Measurements from ENCODE around the gene NOTCH1. TPM values are rescaled to one million over a fixed set of nuclear protein-coding genes. Genes with fewer than 3 reads are reported as not detected.

Gene NOTCH1
- total RNA-seq, 1 experiment from 2014 or later: 23.3 TPM

- DNase-seq (ENCODE audit: low spot score): peak; percentile 94
Observed at GRCh38 chr9:136485049-136486045, 60.5 kb downstream of the NOTCH1 start.

GRCh38 chr9:136484153-136485048 lies 61.4 kb downstream of the NOTCH1 start:
- DNase-seq (ENCODE audit: low spot score): no peak

GRCh38 chr9:136483589-136484152 lies 62.2 kb downstream of the NOTCH1 start:
- DNase-seq (ENCODE audit: low spot score): peak; percentile 91

GRCh38 chr9:136482793-136483588 lies 62.9 kb downstream of the NOTCH1 start, which contains the start of gene SEC16A:
TSS of gene SEC16A (minus strand) at chr9:136483040. CDS start at chr9:136477615, 5,425 bp downstream.
- DNase-seq (ENCODE audit: low spot score): peak; percentile 97

GRCh38 chr9:136482046-136482792 lies 63.6 kb downstream of the NOTCH1 start:
- DNase-seq (ENCODE audit: low spot score): peak; percentile 63

GRCh38 chr9:136481558-136481957 lies 64.3 kb downstream of the NOTCH1 start:
- no peak for DNase-seq (ENCODE audit: low spot score)

GRCh38 chr9:136476369-136477150 lies 69.3 kb downstream of the NOTCH1 start:
- no peak for DNase-seq (ENCODE audit: low spot score)

- DNase-seq (ENCODE audit: low spot score): no peak
Observed at GRCh38 chr9:136474974-136475865, 70.6 kb downstream of the NOTCH1 start.

- DNase-seq (ENCODE audit: low spot score): no peak
Observed at GRCh38 chr9:136474021-136474640, 71.7 kb downstream of the NOTCH1 start.

GRCh38 chr9:136473354-136473721 lies 72.5 kb downstream of the NOTCH1 start:
- no peak for DNase-seq (ENCODE audit: low spot score)

GRCh38 chr9:136472640-136473353 lies 73.1 kb downstream of the NOTCH1 start:
- no peak for DNase-seq (ENCODE audit: low spot score)

- DNase-seq (ENCODE audit: low spot score): no peak
Observed at GRCh38 chr9:136471802-136472487, 73.9 kb downstream of the NOTCH1 start.

GRCh38 chr9:136470792-136471469 lies 74.9 kb downstream of the NOTCH1 start:
- no peak for DNase-seq (ENCODE audit: low spot score)

- no peak for DNase-seq (ENCODE audit: low spot score)
Observed at GRCh38 chr9:136470356-136470755, 75.5 kb downstream of the NOTCH1 start.

GRCh38 chr9:136467766-136468165 lies 78.1 kb downstream of the NOTCH1 start:
- DNase-seq (ENCODE audit: low spot score): no peak

- DNase-seq (ENCODE audit: low spot score): no peak
Observed at GRCh38 chr9:136466155-136466541, 79.7 kb downstream of the NOTCH1 start.

Measured in A172 (cell line).